Neural progenitor cell (in vitro differentiated cells): Measurements from ENCODE around the gene CHTOP. TPM values are rescaled to one million over a fixed set of nuclear protein-coding genes. Genes with fewer than 3 reads are reported as not detected.
A peak's percentile ranks its signal among the peaks of the same experiment; 100 is the strongest.

Experiments used
- DNase-seq: peaks from one replicate; pipeline ENCODE4 v3.0.0-alpha.2; 2016; ENCODE audit warnings: low spot score
- H2AFZ ChIP-seq: fragments of 200-600 bp; sonication (generic); replicated peaks from 2 replicates; pipeline ENCODE4 v1.6.1; 2016; ENCODE audit warnings: antibody characterized with exemption
- H3F3A ChIP-seq: fragments of 200-600 bp; sonication (generic); 2 replicates; pipeline ENCODE4 v1.6.1; 2016; ENCODE audit warnings: antibody characterized with exemption, low read depth
- H3K27ac ChIP-seq: fragments of 200-600 bp; sonication (generic); 2 replicates; pipeline ENCODE4 v1.5.1; 2016; ENCODE audit warnings: mild to moderate bottlenecking
- H3K27me3 ChIP-seq: fragments of 200-600 bp; sonication (generic); 2 replicates; pipeline ENCODE4 v1.6.1; 2016; ENCODE audit warnings: mild to moderate bottlenecking, moderate library complexity
- H3K36me3 ChIP-seq: fragments of 200-600 bp; sonication (generic); 2 replicates; pipeline ENCODE4 v1.5.1; 2016
- H3K4me1 ChIP-seq: fragments of 200-600 bp; sonication (generic); 2 replicates; pipeline ENCODE4 v1.6.1; 2016; ENCODE audit warnings: mixed run types
- H3K4me2 ChIP-seq: fragments of 200-600 bp; sonication (generic); 2 replicates; pipeline ENCODE4 v1.6.1; 2016
- H3K4me3 ChIP-seq: fragments of 200-600 bp; sonication (generic); 2 replicates; pipeline ENCODE4 v1.5.1; 2016
- H3K79me2 ChIP-seq: fragments of 200-600 bp; sonication (generic); 2 replicates; pipeline ENCODE4 v1.6.1; 2016; ENCODE audit warnings: low read depth
- H3K9ac ChIP-seq: fragments of 200-600 bp; sonication (generic); 2 replicates; pipeline ENCODE4 v1.6.1; 2016
- H3K9me3 ChIP-seq: fragments of 200-600 bp; sonication (generic); 2 replicates; pipeline ENCODE4 v1.5.1; 2016; ENCODE audit warnings: low read depth
- H4K20me1 ChIP-seq: fragments of 200-600 bp; sonication (generic); 2 replicates; pipeline ENCODE4 v1.6.1; 2016; ENCODE audit warnings: low read depth
- H3K27ac Mint-ChIP-seq: 3 replicates; pipeline ENCODE4 v1.8.0; 2021; ENCODE audit warnings: mixed read lengths
- H3K27me3 Mint-ChIP-seq: 2 replicates; pipeline ENCODE4 v1.8.0; 2022; ENCODE audit warnings: low read depth, mild to moderate bottlenecking, inconsistent platforms, moderate library complexity, mixed read lengths; ENCODE audit not compliant: insufficient read depth
- H3K36me3 Mint-ChIP-seq: 3 replicates; pipeline ENCODE4 v1.8.0; 2021; ENCODE audit warnings: mixed read lengths
- H3K4me1 Mint-ChIP-seq: 3 replicates; pipeline ENCODE4 v1.8.0; 2021; ENCODE audit warnings: mixed read lengths
- H3K4me3 Mint-ChIP-seq: 3 replicates; pipeline ENCODE4 v1.8.0; 2021; ENCODE audit warnings: mild to moderate bottlenecking, moderate library complexity, mixed read lengths
- H3K9me3 Mint-ChIP-seq: 3 replicates; pipeline ENCODE4 v1.8.0; 2020; ENCODE audit warnings: mixed read lengths
- CTCF ChIP-seq: fragments of 200-600 bp; sonication (generic); IDR thresholded peaks from 2 replicates; pipeline ENCODE4 v1.5.1; 2017; ENCODE audit warnings: antibody characterized with exemption, mild to moderate bottlenecking
- EZH2 ChIP-seq: fragments of 200-600 bp; sonication (generic); IDR thresholded peaks from 2 replicates; pipeline ENCODE4 v1.6.1; 2017; ENCODE audit warnings: antibody characterized with exemption, mild to moderate bottlenecking, moderate library complexity
- EZH2phosphoT487 ChIP-seq: fragments of 200-600 bp; sonication (generic); IDR thresholded peaks from 2 replicates; pipeline ENCODE4 v1.6.1; 2017; ENCODE audit warnings: antibody characterized with exemption
- total RNA-seq: library from RNA; depleted of rRNA; stranded (reverse); fragments of >200 nt; gene quantifications from 2 replicates; pipeline ENCODE4 v1.2.3, GENCODE V29; 2015; ENCODE audit warnings: low replicate concordance

Gene CHTOP
- total RNA-seq, 1 donor from 2014 or later = 96.1 TPM

- no peaks in the 10 kb centered on the region for H3K27me3 ChIP-seq
- no peaks in the 10 kb centered on the region for H3K9me3 ChIP-seq
- DNase-seq = no peak
- H4K20me1 ChIP-seq = peaks cover 46% of the 10 kb centered on the region
- no peak overlapping the region for H2AFZ ChIP-seq
- H3K4me1 ChIP-seq = no peaks in the 10 kb centered on the region
- Mint-ChIP-seq H3K36me3 (peaks cover 40% of the 10 kb centered on the region), H3K27ac (no peak overlapping the region), H3K4me3 (no peak overlapping the region), H3K27me3 (peaks cover 2% of the 10 kb centered on the region), H3K4me1 (peaks cover under 1% of the 10 kb centered on the region), H3K9me3 (no peaks in the 10 kb centered on the region)
- no peak overlapping the region for H3K4me3 ChIP-seq
- no peak overlapping the region for H3K27ac ChIP-seq
- no peak overlapping the region for H3K9ac ChIP-seq
- H3K79me2 ChIP-seq = peaks cover 66% of the 10 kb centered on the region
- TF ChIP-seq EZH2phosphoT487 (no peak), CTCF (no peak), EZH2 (no peak)
- H3K4me2 ChIP-seq = no peak overlapping the region
- peaks cover 41% of the 10 kb centered on the region for H3K36me3 ChIP-seq
- H3F3A ChIP-seq = peaks cover 57% of the 10 kb centered on the region
Observed at GRCh38 chr1:153642161-153642560, 8.3 kb downstream of the CHTOP start.

- H3K36me3 Mint-ChIP-seq = peaks cover 41% of the 10 kb centered on the region
- Histone ChIP-seq H2AFZ (no peak overlapping the region), H3K79me2 (peaks cover 56% of the 10 kb centered on the region), H3K4me1 (no peaks in the 10 kb centered on the region), H3F3A (peaks cover 61% of the 10 kb centered on the region), H3K4me2 (no peak overlapping the region), H4K20me1 (peaks cover 41% of the 10 kb centered on the region), H3K27ac (peak overlapping the region; percentile 16), H3K9ac (no peak overlapping the region), H3K9me3 (no peaks in the 10 kb centered on the region), H3K36me3 (peaks cover 33% of the 10 kb centered on the region), H3K4me3 (no peak overlapping the region), H3K27me3 (no peaks in the 10 kb centered on the region)
- no peak overlapping the region for H3K27ac Mint-ChIP-seq
- no peak overlapping the region for H3K4me3 Mint-ChIP-seq
- peaks cover 6% of the 10 kb centered on the region for H3K27me3 Mint-ChIP-seq
- TF ChIP-seq CTCF = no peak
- TF ChIP-seq EZH2 = no peak
- no peak for TF ChIP-seq EZH2phosphoT487
- DNase-seq = no peak
- H3K4me1 Mint-ChIP-seq = no peaks in the 10 kb centered on the region
- peaks cover 2% of the 10 kb centered on the region for H3K9me3 Mint-ChIP-seq
Observed at GRCh38 chr1:153643100-153643499, 9.2 kb downstream of the CHTOP start.

GRCh38 chr1:153643816-153644215 lies 9.9 kb downstream of the CHTOP start:
- Mint-ChIP-seq H3K4me1 (no peaks in the 10 kb centered on the region), H3K27ac (no peak overlapping the region), H3K4me3 (no peak overlapping the region), H3K36me3 (peaks cover 41% of the 10 kb centered on the region), H3K27me3 (peaks cover 8% of the 10 kb centered on the region), H3K9me3 (peaks cover 2% of the 10 kb centered on the region)
- peaks cover 41% of the 10 kb centered on the region for H4K20me1 ChIP-seq
- no peak overlapping the region for H3K27ac ChIP-seq
- H3K9me3 ChIP-seq = no peaks in the 10 kb centered on the region
- no peak overlapping the region for H3K4me3 ChIP-seq
- H3K4me2 ChIP-seq = no peak overlapping the region
- no peak overlapping the region for H2AFZ ChIP-seq
- TF ChIP-seq CTCF (no peak), EZH2phosphoT487 (no peak), EZH2 (no peak)
- no peaks in the 10 kb centered on the region for H3K27me3 ChIP-seq
- H3K9ac ChIP-seq = peak overlapping the region; percentile 12
- H3K36me3 ChIP-seq = peaks cover 28% of the 10 kb centered on the region
- H3K4me1 ChIP-seq = no peaks in the 10 kb centered on the region
- peaks cover 49% of the 10 kb centered on the region for H3K79me2 ChIP-seq
- DNase-seq = no peak
- H3F3A ChIP-seq = peaks cover 61% of the 10 kb centered on the region
